Endothelial cell of umbilical vein (primary cell): ENCODE data around the gene TSHB. TPM values are rescaled to one million over a fixed set of nuclear protein-coding genes. Genes with fewer than 3 reads are reported as not detected.

Source experiments
- BruUV-seq: library from RNA; stranded (reverse); fragments of 400-500 nt; replicated peaks from 2 replicates; lab custom pipeline; 2021; lab: Mats Ljungman, UMichigan
- CTCF ChIA-PET: fragments of 300-600, 350-600 bp; sonication (Branson Sonifier 250); formaldehyde crosslinking; loops from one replicate; lab custom pipeline; 2021; ENCODE audit warnings: antibody characterized with exemption, inconsistent platforms; lab: Charles Lee
- POLR2A ChIA-PET: fragments of 300-600, 350-600 bp; sonication (Branson Sonifier 250); formaldehyde crosslinking; loops from one replicate; lab custom pipeline; 2021; ENCODE audit warnings: antibody characterized with exemption, inconsistent platforms; lab: Charles Lee
- DNase-seq: peaks from one replicate; pipeline ENCODE4 v3.0.0-alpha.2; 2011; ENCODE audit warnings: low read depth, low spot score
- FAIRE-seq: peaks from 2 replicates; lab custom pipeline; 2011; peaks lifted over from hg19 to GRCh38; lab: Jason Lieb, UNC
- H2AFZ ChIP-seq: 2 replicates; pipeline ENCODE4 v1.6.0; 2012; ENCODE audit warnings: low read depth, low read length, control low read depth, inconsistent platforms
- H3K27ac ChIP-seq: 2 replicates; pipeline ENCODE4 v1.5.1; 2011; ENCODE audit warnings: low read depth, mild to moderate bottlenecking, control low read depth, low read length, moderate library complexity; ENCODE audit not compliant: insufficient read depth
- H3K27me3 ChIP-seq, 2 experiments: 2 replicates each; pipeline versions ENCODE4 v1.6.0 to v1.6.1; 2011; ENCODE audit warnings: low read length in 2 of 2, mixed read lengths in 1 of 2; ENCODE audit not compliant: control insufficient read depth in 2 of 2, insufficient read depth in 2 of 2
- H3K36me3 ChIP-seq, 2 experiments: 2 replicates in 1 of 2; 3 replicates in 1 of 2; pipeline ENCODE4 v1.5.1; 2011; ENCODE audit warnings: low read length in 2 of 2, mild to moderate bottlenecking in 1 of 2, moderate library complexity in 1 of 2; ENCODE audit not compliant: control insufficient read depth in 2 of 2, insufficient read depth in 2 of 2; ENCODE audit errors: extremely low read depth in 1 of 2
- H3K4me1 ChIP-seq: 3 replicates; pipeline ENCODE4 v1.5.1; 2011; ENCODE audit warnings: mild to moderate bottlenecking, low read length; ENCODE audit not compliant: control insufficient read depth, insufficient read depth; ENCODE audit errors: extremely low read depth
- H3K4me2 ChIP-seq: 2 replicates; pipeline ENCODE4 v1.6.1; 2011; ENCODE audit warnings: low read length, control low read depth, mixed read lengths; ENCODE audit not compliant: insufficient read depth
- H3K4me3 ChIP-seq, 3 experiments: fragments of 200-600 bp in 1 of 3; sonication (generic), shearing (Covaris generic) in 1 of 3; replicated peaks in 1 of 3; 2 replicates each; pipeline ENCODE4 v1.5.1; 2011 to 2016; ENCODE audit warnings: control low read depth in 3 of 3, low read length in 3 of 3, mild to moderate bottlenecking in 2 of 3, inconsistent platforms in 1 of 3, low read depth in 1 of 3, moderate library complexity in 1 of 3; ENCODE audit not compliant: insufficient read depth in 1 of 3
- H3K79me2 ChIP-seq: 2 replicates; pipeline ENCODE4 v1.6.0; 2012; ENCODE audit warnings: low read length, inconsistent platforms; ENCODE audit not compliant: control insufficient read depth, insufficient read depth
- H3K9ac ChIP-seq: replicated peaks from 2 replicates; pipeline ENCODE3; 2011; ENCODE audit warnings: low read length, control low read depth; ENCODE audit not compliant: insufficient read depth; ENCODE audit errors: extremely low read depth
- H3K9me1 ChIP-seq: replicated peaks from 3 replicates; pipeline ENCODE4 v1.6.0; 2011; ENCODE audit warnings: mild to moderate bottlenecking, low read length; ENCODE audit not compliant: control insufficient read depth, insufficient read depth; ENCODE audit errors: extremely low read depth
- H3K9me3 ChIP-seq: replicated peaks from 2 replicates; pipeline ENCODE4 v1.5.1; 2012; ENCODE audit warnings: low read length, inconsistent platforms; ENCODE audit not compliant: control insufficient read depth, insufficient read depth
- H4K20me1 ChIP-seq: replicated peaks from 2 replicates; pipeline ENCODE3; 2011; ENCODE audit warnings: mild to moderate bottlenecking, low read length; ENCODE audit not compliant: control insufficient read depth, insufficient read depth; ENCODE audit errors: extremely low read depth
- CTCF ChIP-seq, 2 donors: IDR thresholded peaks; 1 replicate in 1 of 2; 2 replicates in 1 of 2; pipeline ENCODE4 v1.5.1; 2011; ENCODE audit warnings: low read length in 2 of 2, mild to moderate bottlenecking in 2 of 2, moderate library complexity in 2 of 2, control low read depth in 1 of 2, inconsistent platforms in 1 of 2, low read depth in 1 of 2; ENCODE audit not compliant: insufficient read depth in 1 of 2; ENCODE audit errors: extremely low read depth in 1 of 2
- EZH2 ChIP-seq: IDR thresholded peaks from 2 replicates; pipeline ENCODE4 v1.6.1; 2012; ENCODE audit warnings: borderline replicate concordance, low read depth, mild to moderate bottlenecking, moderate library complexity, low read length, inconsistent platforms; ENCODE audit not compliant: severe bottlenecking
- GATA2 ChIP-seq: IDR thresholded peaks from 2 replicates; pipeline ENCODE4 v1.7.0; 2011; ENCODE audit warnings: low read depth, mild to moderate bottlenecking, moderate library complexity, mixed read lengths, low read length; ENCODE audit not compliant: insufficient read length, insufficient read depth
- MAX ChIP-seq: IDR thresholded peaks from 2 replicates; pipeline ENCODE4 v1.6.1; 2011; ENCODE audit not compliant: insufficient read depth, insufficient read length
- MYC ChIP-seq: IDR thresholded peaks from one replicate; pipeline ENCODE4 v1.6.1; 2011; ENCODE audit warnings: mild to moderate bottlenecking, low read depth, low read length
- POLR2AphosphoS5 ChIP-seq: IDR thresholded peaks from 2 replicates; pipeline ENCODE4 v1.6.1; 2012; ENCODE audit warnings: low read depth, mild to moderate bottlenecking, control low read depth, low read length, moderate library complexity; ENCODE audit not compliant: insufficient read depth
- dilution Hi-C: fragments of 300-500 bp; cut with MboI; formaldehyde crosslinking; loops from one replicate; pipeline ENCODE4 v1.15.0; 2019; ENCODE audit warnings: low sequenced_read_pairs; ENCODE audit not compliant: extremely low pct_ligation_motif_present
- intact Hi-C: fragments of 100-400 bp; cut with micrococcal nuclease; formaldehyde crosslinking; loops from one replicate; pipeline ENCODE4 v1.10.0; 2022
- polyA plus RNA-seq, 4 experiments: library from polyadenylated mRNA; depleted of rRNA in 3 of 4; stranded (reverse) in 3 of 4; unstranded in 1 of 4; fragments of >200 nt; gene quantifications; 2 replicates each; pipeline versions ENCODE4 v1.2.1 to v1.2.3, GENCODE V29; 2011 to 2012; ENCODE audit warnings: missing spikeins in 1 of 4
- total RNA-seq: library from RNA; stranded (reverse); gene quantifications from 2 replicates; pipeline ENCODE4 v1.2.3, GENCODE V29; 2021

The TSHB gene
- total and polyA plus RNA-seq, 2 donors (not counting 3 experiments of a cell fraction or from before 2014, with no cell fraction given), result not detected

- no peak for DNase-seq
- H3K9me3 ChIP-seq, result no peaks in the 10 kb centered on the region
- ChIA-PET POLR2A (no interaction called here), CTCF (interaction anchor here (0.7 to 1.5 kb wide), 3 partner anchors 9 to 127 kb away, joined by 4 to 6 read pairs (median 6); no protein-coding TSS in a partner anchor)
- H3K36me3 ChIP-seq, result no peaks in the 10 kb centered on the region
- H3K79me2 ChIP-seq, result no peaks in the 10 kb centered on the region
- H3K9me1 ChIP-seq, result no peaks in the 10 kb centered on the region
- intact Hi-C loops (no loop called here), dilution Hi-C loops (no loop called here)
- H3K4me1 ChIP-seq, result no peaks in the 10 kb centered on the region
- no peak overlapping the region for H3K27ac ChIP-seq
- no peak overlapping the region for H3K4me2 ChIP-seq
- H2AFZ ChIP-seq, result no peak overlapping the region
- FAIRE-seq, result no peak
- TF ChIP-seq GATA2, result no peak
- no peak for TF ChIP-seq MAX
- no peak for TF ChIP-seq CTCF (IDR thresholded peaks at IDR 0.05; ENCODE audit: extremely low read depth in 1 of 2, insufficient read depth in 1 of 2, low read depth in 1 of 2, low read length in 2 of 2)
- TF ChIP-seq MYC, result no peak
- no peak for TF ChIP-seq POLR2AphosphoS5
- no TSS peak for BruUV-seq
- H3K9ac ChIP-seq, result no peak overlapping the region
- H4K20me1 ChIP-seq, result no peaks in the 10 kb centered on the region
- H3K4me3 ChIP-seq, result no peak overlapping the region
- peaks cover 0 to 5% of the 10 kb centered on the region in 2 experiments for H3K27me3 ChIP-seq
Measured at GRCh38 chr1:114986286-114986685, 43.3 kb upstream of the TSHB start.

- Histone ChIP-seq H3K4me1 (no peaks in the 10 kb centered on the region), H3K4me3 (no peak overlapping the region), H3K4me2 (no peak overlapping the region), H3K27ac (no peak overlapping the region), H3K9ac (no peak overlapping the region), H4K20me1 (no peaks in the 10 kb centered on the region), H3K9me1 (no peaks in the 10 kb centered on the region), H3K27me3 (no peaks in the 10 kb centered on the region), H2AFZ (no peak overlapping the region), H3K36me3 (no peaks in the 10 kb centered on the region), H3K9me3 (no peaks in the 10 kb centered on the region), H3K79me2 (no peaks in the 10 kb centered on the region)
- POLR2A ChIA-PET, result no interaction called here
- dilution Hi-C loops, result no loop called here
- DNase-seq (no peak), FAIRE-seq (no peak)
- BruUV-seq, result no TSS peak
- intact Hi-C loops, result no loop called here
- TF ChIP-seq CTCF (IDR thresholded peaks at IDR 0.05; ENCODE audit: extremely low read depth in 1 of 2, insufficient read depth in 1 of 2, low read depth in 1 of 2, low read length in 2 of 2), result no peak
- no peak for TF ChIP-seq EZH2
- CTCF ChIA-PET, result interaction anchor here (0.7 to 1.2 kb wide), 2 partner anchors 10 to 65 kb away, joined by 5 to 6 read pairs; no protein-coding TSS in a partner anchor
Measured at GRCh38 chr1:114988095-114988494, 41.5 kb upstream of the TSHB start.
